ENCODE results near the gene NTN1. TPM values are rescaled to one million over a fixed set of nuclear protein-coding genes. Genes with fewer than 3 reads are reported as not detected.
A peak's percentile ranks its signal among the peaks of the same experiment; 100 is the strongest.

The NTN1 gene
- total RNA-seq, 1 experiment from 2014 or later: 1.2 TPM

GRCh38 chr17:9116311-9116835 is 95.1 kb downstream of the NTN1 start:
- H4K8ac ChIP-seq (replicated peaks; ENCODE audit: insufficient read length, low read depth, low read length): no peak overlapping the region
- H3K4me2 ChIP-seq (ENCODE audit: insufficient read depth, insufficient read length, low read length): no peak overlapping the region
- no peaks in the 10 kb centered on the region for H3K23me2 ChIP-seq (ENCODE audit: insufficient read length, low read depth, low read length, poor library complexity, severe bottlenecking)
- WGBS (ENCODE audit: extremely low coverage, insufficient read length, low lambda C conversion rate): no CpG with 5 or more reads among the region's 11 CpGs
- no peak overlapping the region for H3K27ac ChIP-seq (ENCODE audit: insufficient read length, low read depth, low read length)
- no peak overlapping the region for H2BK20ac ChIP-seq (ENCODE audit: low read depth, low read length, poor library complexity, severe bottlenecking)
- H3K4me1 ChIP-seq (ENCODE audit: insufficient read depth, low read length): no peaks in the 10 kb centered on the region; the same call in 1 of the 2 replicates
- H4K5ac ChIP-seq (ENCODE audit: insufficient read length, low read depth, low read length): no peak overlapping the region
- H2BK120ac ChIP-seq (ENCODE audit: low read depth, low read length, poor library complexity, severe bottlenecking): no peak overlapping the region
- H4K91ac ChIP-seq (ENCODE audit: insufficient read length, low read depth, low read length): no peak overlapping the region
- H3K79me1 ChIP-seq (ENCODE audit: insufficient read depth, low read depth, low read length, poor library complexity, severe bottlenecking): no peaks in the 10 kb centered on the region
- H3T11ph ChIP-seq (ENCODE audit: low read length): no peak overlapping the region
- H3K9me3 ChIP-seq (ENCODE audit: control insufficient read depth, low read depth, low read length): no peaks in the 10 kb centered on the region
- no peaks in the 10 kb centered on the region for H3K27me3 ChIP-seq (ENCODE audit: insufficient read depth, low read length)
- H3K9ac ChIP-seq (ENCODE audit: extremely low read depth, insufficient read length, low read length): no peak overlapping the region
- peak overlapping the region; percentile 47 for H2BK12ac ChIP-seq (ENCODE audit: insufficient read length, low read depth, low read length)
- Mint-ChIP-seq H3K9me3 (peaks cover 2 to 6% of the 10 kb centered on the region in 2 experiments; a peak in 2 of 5 replicates), H3K27me3 (ENCODE audit: low read depth) (peaks cover 34% of the 10 kb centered on the region), H3K36me3 (ENCODE audit: insufficient read depth in 1 of 3, low read depth in 3 of 3) (0 out of 7 replicates have a peak, but pooled peaks cover 0 to 2% (median 0%) of the 10 kb centered on the region in 3 experiments), H3K4me3 (peak overlapping the region in 1 of 2 experiments; percentile 68; a peak in 3 of 5 replicates), H3K4me1 (peaks cover 30 to 31% of the 10 kb centered on the region in 2 experiments), H3K27ac (peak overlapping the region in 2 of 3 experiments; percentile 46 to 53; a peak in 2 of 7 replicates)
- no peak overlapping the region for H2AFZ ChIP-seq (ENCODE audit: low read length)
- no peak overlapping the region for H2BK15ac ChIP-seq (ENCODE audit: low read depth, low read length)
- no peak overlapping the region for H2AK5ac ChIP-seq (ENCODE audit: insufficient read length, low read length)
- no peak overlapping the region for H3K4ac ChIP-seq (ENCODE audit: low read depth, low read length)
- H3K79me2 ChIP-seq (ENCODE audit: insufficient read depth, low read length): no peaks in the 10 kb centered on the region
- H3K56ac ChIP-seq (ENCODE audit: insufficient read length, low read depth, low read length): no peak overlapping the region
- no peak for DNase-seq
- no peaks in the 10 kb centered on the region for H4K20me1 ChIP-seq (ENCODE audit: control insufficient read depth, insufficient read depth, insufficient read length)
- no peak overlapping the region for H3K18ac ChIP-seq (ENCODE audit: insufficient read length, low read depth, low read length)
- H3K23ac ChIP-seq (ENCODE audit: insufficient read length, low read depth, low read length): no peak overlapping the region
- no peak overlapping the region for H2BK5ac ChIP-seq (ENCODE audit: insufficient read length, low read length)
- no peak overlapping the region for H3K14ac ChIP-seq (ENCODE audit: insufficient read depth, low read length)
- TF ChIP-seq CTCF (conservative IDR thresholded peaks at IDR 0.05): no peak
